Measurements from ENCODE around the gene MTLN.
"Not testable (repeated sequence)": the region's sequence is repeated elsewhere in the genome, so short reads cannot be mapped to it uniquely, and the experiment has no call there.

The MTLN gene

GRCh38 chr2:110204408-110205385 is 7.7 kb downstream of the MTLN start, which contains the start of gene NPHP1:
TSS of gene NPHP1 (minus strand) at chr2:110205013. CDS start at chr2:110204968, 45 bp downstream.
- Histone ChIP-seq H3K4me2 (ENCODE audit: low read length) (peak within 1 kb of the TSS; percentile 70), H3K27ac (peak within 1 kb of the TSS; percentile 63)

GRCh38 chr2:110198016-110198415 is 14.3 kb downstream of the MTLN start:
- H3K4me2 ChIP-seq (ENCODE audit: low read length), result no peak overlapping the region
- H3K79me2 ChIP-seq, result peaks cover 4% of the 10 kb centered on the region
- H3K9me3 ChIP-seq (ENCODE audit: control insufficient read depth, low read length), result no peaks in the 10 kb centered on the region
- peaks cover 6% of the 10 kb centered on the region for H3K4me1 ChIP-seq
- H3K27me3 ChIP-seq (ENCODE audit: control insufficient read depth, insufficient read depth, low read length), result no peaks in the 10 kb centered on the region
- TF ChIP-seq CTCF (IDR thresholded peaks at IDR 0.05), result no peak
- peak overlapping the region; percentile 59 for H2AFZ ChIP-seq
- peak overlapping the region; percentile 39 for H3K27ac ChIP-seq
- H3K36me3 ChIP-seq (ENCODE audit: control insufficient read depth, insufficient read depth, low read length), result no peaks in the 10 kb centered on the region
- no peak overlapping the region for H3K9ac ChIP-seq
- H3K4me3 ChIP-seq (ENCODE audit: low read depth, low read length), result no peak overlapping the region

More at GRCh38 chr2:110204408-110205385, 7.7 kb downstream of the MTLN start, which contains the start of gene NPHP1:
- no peak within 1 kb of the TSS for H3K9ac ChIP-seq
- no peaks in the 10 kb centered on the region for H3K36me3 ChIP-seq (ENCODE audit: control insufficient read depth, insufficient read depth, low read length)
- H3K9me3 ChIP-seq (ENCODE audit: control insufficient read depth, low read length), result no peaks in the 10 kb centered on the region
- no peaks in the 10 kb centered on the region for H3K4me1 ChIP-seq
- no peaks in the 10 kb centered on the region for H3K79me2 ChIP-seq
- H3K4me3 ChIP-seq (ENCODE audit: low read depth, low read length), result peak within 1 kb of the TSS; percentile 96
- H3K27me3 ChIP-seq (ENCODE audit: control insufficient read depth, insufficient read depth, low read length), result no peaks in the 10 kb centered on the region
- H2AFZ ChIP-seq, result peak within 1 kb of the TSS; percentile 88
- no peak for TF ChIP-seq CTCF (IDR thresholded peaks at IDR 0.05)

- no peak overlapping the region for H3K4me3 ChIP-seq (ENCODE audit: low read depth, low read length)
- peaks cover 4% of the 10 kb centered on the region for H3K79me2 ChIP-seq
- H3K27ac ChIP-seq, result peak overlapping the region; percentile 12
- H3K36me3 ChIP-seq (ENCODE audit: control insufficient read depth, insufficient read depth, low read length), result no peaks in the 10 kb centered on the region
- H3K9ac ChIP-seq, result no peak overlapping the region
- TF ChIP-seq CTCF (IDR thresholded peaks at IDR 0.05), result no peak
- no peak overlapping the region for H3K4me2 ChIP-seq (ENCODE audit: low read length)
- H3K9me3 ChIP-seq (ENCODE audit: control insufficient read depth, low read length), result no peaks in the 10 kb centered on the region
- peaks cover 6% of the 10 kb centered on the region for H3K4me1 ChIP-seq
- no peaks in the 10 kb centered on the region for H3K27me3 ChIP-seq (ENCODE audit: control insufficient read depth, insufficient read depth, low read length)
- peak overlapping the region; percentile 59 for H2AFZ ChIP-seq
These were observed 14.9 kb downstream of the MTLN start for GRCh38 chr2:110197452-110197851.

- H3K9me3 ChIP-seq (ENCODE audit: control insufficient read depth, low read length); H3K4me3 ChIP-seq (ENCODE audit: low read depth, low read length); H3K9ac ChIP-seq; H3K4me2 ChIP-seq (ENCODE audit: low read length); H3K79me2 ChIP-seq; H3K27me3 ChIP-seq (ENCODE audit: control insufficient read depth, insufficient read depth, low read length); H3K4me1 ChIP-seq; H2AFZ ChIP-seq; H3K27ac ChIP-seq; H3K36me3 ChIP-seq (ENCODE audit: control insufficient read depth, insufficient read depth, low read length): not testable (repeated sequence)
These were observed 22.2 kb downstream of the MTLN start for GRCh38 chr2:110190169-110190568.

- no peak overlapping the region for H3K4me3 ChIP-seq (ENCODE audit: low read depth, low read length)
- TF ChIP-seq CTCF (IDR thresholded peaks at IDR 0.05), result no peak
- no peak overlapping the region for H3K4me2 ChIP-seq (ENCODE audit: low read length)
- H3K4me1 ChIP-seq, result peaks cover 6% of the 10 kb centered on the region
- H3K79me2 ChIP-seq, result no peaks in the 10 kb centered on the region
- no peak overlapping the region for H3K9ac ChIP-seq
- H3K27ac ChIP-seq, result no peak overlapping the region
- H3K9me3 ChIP-seq (ENCODE audit: control insufficient read depth, low read length), result no peaks in the 10 kb centered on the region
- H3K36me3 ChIP-seq (ENCODE audit: control insufficient read depth, insufficient read depth, low read length), result no peaks in the 10 kb centered on the region
- no peak overlapping the region for H2AFZ ChIP-seq
- H3K27me3 ChIP-seq (ENCODE audit: control insufficient read depth, insufficient read depth, low read length), result no peaks in the 10 kb centered on the region
These were observed 29.9 kb downstream of the MTLN start for GRCh38 chr2:110182449-110182848.
